GM23338 (cell line): ENCODE data around the gene ELP2. TPM values are rescaled to one million over a fixed set of nuclear protein-coding genes. Genes with fewer than 3 reads are reported as not detected.

Experiments used
- ATAC-seq: fragments of 200-7000 bp; cut with Tn5 transposase; 3 replicates; pipeline ENCODE4 v1.9.1; 2020
- DNase-seq: peaks from one replicate; pipeline ENCODE4 v3.0.0-alpha.2; 2015; ENCODE audit warnings: low spot score
- H2AFZ ChIP-seq: fragments of 200-600 bp; sonication (generic); 2 replicates; pipeline ENCODE4 v1.8.0; 2016; ENCODE audit warnings: antibody characterized with exemption, mild to moderate bottlenecking, moderate library complexity
- H3F3A ChIP-seq: fragments of 200-600 bp; sonication (generic); replicated peaks from 2 replicates; pipeline ENCODE4 v1.8.0; 2017; ENCODE audit warnings: antibody characterized with exemption, mixed run types, low read depth
- H3K27ac ChIP-seq: fragments of 200-600 bp; sonication (generic); 2 replicates; pipeline ENCODE4 v1.6.1; 2016; ENCODE audit warnings: low read depth
- H3K27me3 ChIP-seq: fragments of 200-600 bp; sonication (generic); 2 replicates; pipeline ENCODE4 v1.8.0; 2016; ENCODE audit warnings: mild to moderate bottlenecking, mixed run types, moderate library complexity; ENCODE audit not compliant: insufficient read depth
- H3K36me3 ChIP-seq: fragments of 200-600 bp; sonication (generic); 2 replicates; pipeline ENCODE4 v1.8.0; 2016; ENCODE audit warnings: mild to moderate bottlenecking; ENCODE audit not compliant: insufficient read depth
- H3K4me1 ChIP-seq: fragments of 200-600 bp; sonication (generic); 2 replicates; pipeline ENCODE4 v1.8.0; 2016; ENCODE audit warnings: mild to moderate bottlenecking, moderate library complexity; ENCODE audit not compliant: insufficient read depth
- H3K4me2 ChIP-seq: fragments of 200-600 bp; sonication (generic); 2 replicates; pipeline ENCODE4 v1.7.1; 2017; ENCODE audit warnings: mixed run types
- H3K4me3 ChIP-seq: fragments of 200-600 bp; sonication (generic); 2 replicates; pipeline ENCODE4 v1.6.1; 2016; ENCODE audit warnings: mixed run types
- H3K79me2 ChIP-seq: fragments of 200-600 bp; sonication (generic); replicated peaks from 2 replicates; pipeline ENCODE4 v1.8.0; 2017; ENCODE audit warnings: mild to moderate bottlenecking; ENCODE audit not compliant: insufficient read depth
- H3K9me2 ChIP-seq: fragments of 200-600 bp; sonication (generic); 2 replicates; pipeline ENCODE4 v1.8.0; 2017; ENCODE audit not compliant: insufficient read depth
- H4K20me1 ChIP-seq: fragments of 200-600 bp; sonication (generic); replicated peaks from 2 replicates; pipeline ENCODE4 v1.8.0; 2017; ENCODE audit warnings: mild to moderate bottlenecking; ENCODE audit not compliant: insufficient read depth
- H3K27ac Mint-ChIP-seq: 2 replicates; pipeline ENCODE4 v1.8.0; 2020; ENCODE audit warnings: inconsistent platforms, mild to moderate bottlenecking, moderate library complexity, mixed read lengths
- H3K27me3 Mint-ChIP-seq: 3 replicates; pipeline ENCODE4 v1.8.0; 2022; ENCODE audit warnings: low read depth, mild to moderate bottlenecking, moderate library complexity, mixed read lengths, inconsistent platforms; ENCODE audit not compliant: insufficient read depth, poor library complexity
- H3K36me3 Mint-ChIP-seq: 3 replicates; pipeline ENCODE4 v1.8.0; 2021; ENCODE audit warnings: low read depth, mild to moderate bottlenecking, inconsistent platforms, moderate library complexity, mixed read lengths
- H3K4me1 Mint-ChIP-seq: 3 replicates; pipeline ENCODE4 v1.8.0; 2020; ENCODE audit warnings: mild to moderate bottlenecking, inconsistent platforms, mixed read lengths
- H3K4me3 Mint-ChIP-seq: 3 replicates; pipeline ENCODE4 v1.8.0; 2021; ENCODE audit warnings: moderate library complexity, mild to moderate bottlenecking, inconsistent platforms, mixed read lengths
- H3K9me3 Mint-ChIP-seq: 3 replicates; pipeline ENCODE4 v1.8.0; 2020; ENCODE audit warnings: moderate library complexity, mild to moderate bottlenecking, inconsistent platforms, mixed read lengths
- EZH2 ChIP-seq: fragments of 200-600 bp; sonication (generic); IDR thresholded peaks from one replicate; pipeline ENCODE4 v1.8.0; 2017; ENCODE audit warnings: antibody characterized with exemption, mild to moderate bottlenecking, low read depth; ENCODE audit not compliant: unreplicated experiment
- JUNB ChIP-seq: IDR thresholded peaks from one replicate; pipeline ENCODE4 v1.6.1; 2016; ENCODE audit warnings: antibody characterized with exemption; ENCODE audit not compliant: unreplicated experiment
- NANOG ChIP-seq: IDR thresholded peaks from 2 replicates; pipeline ENCODE4 v1.6.1; 2016; ENCODE audit warnings: antibody characterized with exemption, borderline replicate concordance
- POLR2AphosphoS5 ChIP-seq: IDR thresholded peaks from 2 replicates; pipeline ENCODE4 v1.6.1; 2016; ENCODE audit warnings: antibody characterized with exemption, low read depth
- STAT1 ChIP-seq: IDR thresholded peaks from one replicate; pipeline ENCODE4 v1.6.1; 2016; ENCODE audit warnings: antibody characterized with exemption; ENCODE audit not compliant: unreplicated experiment
- ZNF114 ChIP-seq: fragments of 250-450 bp; sonication (Bioruptor Pico); IDR thresholded peaks from 2 replicates; pipeline ENCODE4 v1.5.0; 2020; ENCODE audit warnings: mild to moderate bottlenecking, moderate library complexity
- ZNF331 ChIP-seq: fragments of 250-450 bp; sonication (Bioruptor Pico); IDR thresholded peaks from 2 replicates; pipeline ENCODE4 v1.5.0; 2020; ENCODE audit warnings: low read depth, mild to moderate bottlenecking, moderate library complexity
- polyA plus RNA-seq: library from polyadenylated mRNA; unstranded; fragments of >200 nt; fragmentation: Nextera tagmentation; extraction: Ambion mirVana; gene quantifications from 2 replicates; pipeline ENCODE4 v1.2.1, GENCODE V29; 2016
- total RNA-seq: library from RNA; depleted of rRNA; stranded (reverse); fragments of >200 nt; shearing (Covaris generic); gene quantifications from 2 replicates; pipeline ENCODE4 v1.2.3, GENCODE V29; 2014
- TF ChIP-seq, protein P1 (sequence below), 2 experiments: fragments of 200-600 bp in 1 of 2; sonication (generic) in 1 of 2; conservative IDR thresholded peaks; 2 replicates each; pipeline versions ENCODE4 v1.5.1 to v1.6.1; 2016 to 2017; ENCODE audit warnings: antibody characterized with exemption in 2 of 2, low read depth in 2 of 2, mild to moderate bottlenecking in 2 of 2, moderate library complexity in 1 of 2
- TF ChIP-seq, protein P2 (sequence below): fragments of 250-450 bp; sonication (Bioruptor Pico); IDR thresholded peaks from 2 replicates; pipeline ENCODE4 v1.5.0; 2020; ENCODE audit warnings: mild to moderate bottlenecking, moderate library complexity
- TF ChIP-seq, protein P3 (sequence below): IDR thresholded peaks from 2 replicates; pipeline ENCODE4 v1.6.1; 2016; ENCODE audit warnings: antibody characterized with exemption

ELP2 gene
- total and polyA plus RNA-seq, 2 experiments from 2014 or later = 119 to 135 TPM

DNA sequence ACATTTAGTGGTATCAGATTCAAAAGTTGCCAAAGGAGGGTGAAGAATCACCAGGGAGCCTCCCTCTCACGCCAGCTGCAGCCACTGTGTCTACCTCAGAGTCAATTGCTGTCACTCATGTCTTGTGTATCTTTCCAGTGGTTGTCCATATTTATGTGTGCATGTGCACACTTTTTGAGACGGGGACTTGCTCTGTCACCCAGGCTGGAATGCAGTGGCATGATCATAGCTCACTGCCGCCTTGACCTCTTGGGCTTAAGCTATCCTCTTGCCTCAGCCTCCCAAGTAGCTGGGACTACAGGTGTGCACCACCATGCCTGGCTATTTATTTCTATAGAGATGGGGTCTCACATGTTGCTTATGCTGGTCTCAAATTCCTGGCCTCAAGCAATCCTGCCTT is 61.6 kb downstream of the ELP2 start:
- Histone ChIP-seq H3F3A (peaks cover 8% of the 10 kb centered on the region), H3K4me2 (no peak overlapping the region), H3K27ac (no peak overlapping the region), H3K36me3 (no peaks in the 10 kb centered on the region), H3K9me2 (no peaks in the 10 kb centered on the region), H3K27me3 (peaks cover 28% of the 10 kb centered on the region), H3K4me1 (peaks cover 14% of the 10 kb centered on the region), H3K79me2 (peaks cover 11% of the 10 kb centered on the region; the same call in 1 of the 2 replicates), H3K4me3 (no peak overlapping the region), H2AFZ (no peak overlapping the region), H4K20me1 (peaks cover 16% of the 10 kb centered on the region)
- Mint-ChIP-seq H3K4me3 (no peak overlapping the region), H3K9me3 (no peaks in the 10 kb centered on the region), H3K27ac (no peak overlapping the region), H3K27me3 (peaks cover 26% of the 10 kb centered on the region), H3K36me3 (peaks cover 22% of the 10 kb centered on the region), H3K4me1 (peaks cover 21% of the 10 kb centered on the region)
- ATAC-seq (no peak), DNase-seq (no peak)
- TF ChIP-seq NANOG (no peak), ZNF114 (CRISPR knock-in tag) (no peak), JUNB (no peak), POLR2AphosphoS5 (no peak)
- TF ChIP-seq, protein P1, sequence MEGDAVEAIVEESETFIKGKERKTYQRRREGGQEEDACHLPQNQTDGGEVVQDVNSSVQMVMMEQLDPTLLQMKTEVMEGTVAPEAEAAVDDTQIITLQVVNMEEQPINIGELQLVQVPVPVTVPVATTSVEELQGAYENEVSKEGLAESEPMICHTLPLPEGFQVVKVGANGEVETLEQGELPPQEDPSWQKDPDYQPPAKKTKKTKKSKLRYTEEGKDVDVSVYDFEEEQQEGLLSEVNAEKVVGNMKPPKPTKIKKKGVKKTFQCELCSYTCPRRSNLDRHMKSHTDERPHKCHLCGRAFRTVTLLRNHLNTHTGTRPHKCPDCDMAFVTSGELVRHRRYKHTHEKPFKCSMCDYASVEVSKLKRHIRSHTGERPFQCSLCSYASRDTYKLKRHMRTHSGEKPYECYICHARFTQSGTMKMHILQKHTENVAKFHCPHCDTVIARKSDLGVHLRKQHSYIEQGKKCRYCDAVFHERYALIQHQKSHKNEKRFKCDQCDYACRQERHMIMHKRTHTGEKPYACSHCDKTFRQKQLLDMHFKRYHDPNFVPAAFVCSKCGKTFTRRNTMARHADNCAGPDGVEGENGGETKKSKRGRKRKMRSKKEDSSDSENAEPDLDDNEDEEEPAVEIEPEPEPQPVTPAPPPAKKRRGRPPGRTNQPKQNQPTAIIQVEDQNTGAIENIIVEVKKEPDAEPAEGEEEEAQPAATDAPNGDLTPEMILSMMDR (conservative IDR thresholded peaks at IDR 0.05; ENCODE audit: low read depth in 2 of 2) = no peak

DNA sequence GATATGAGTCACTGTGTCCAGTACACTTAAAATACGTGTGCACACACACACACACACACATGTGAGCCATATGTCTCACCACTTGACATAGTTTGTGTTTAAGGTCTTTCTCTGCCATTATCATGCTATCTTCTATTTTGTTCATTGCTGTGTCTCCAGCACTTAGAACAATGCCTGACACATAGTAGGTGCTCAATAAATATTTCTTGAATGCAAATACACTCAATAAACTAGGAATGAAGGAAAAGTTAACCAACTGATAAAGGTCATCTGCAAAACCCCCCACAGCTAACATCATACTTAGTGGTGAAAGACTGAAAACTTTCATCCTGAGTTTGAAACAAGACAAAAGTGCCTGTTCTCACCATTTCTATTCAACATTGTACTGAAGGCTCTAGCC is 62.0 kb downstream of the ELP2 start:
- Histone ChIP-seq H3K27ac (no peak overlapping the region), H3K4me1 (peaks cover 14% of the 10 kb centered on the region), H3K27me3 (peaks cover 24% of the 10 kb centered on the region), H3K79me2 (peaks cover 11% of the 10 kb centered on the region; the same call in 1 of the 2 replicates), H3K9me2 (no peaks in the 10 kb centered on the region), H3K4me2 (no peak overlapping the region), H3K36me3 (no peaks in the 10 kb centered on the region), H4K20me1 (peaks cover 16% of the 10 kb centered on the region), H2AFZ (no peak overlapping the region), H3F3A (peaks cover 8% of the 10 kb centered on the region), H3K4me3 (no peak overlapping the region)
- no peak for DNase-seq
- Mint-ChIP-seq H3K4me1 (peaks cover 20% of the 10 kb centered on the region), H3K36me3 (peaks cover 22% of the 10 kb centered on the region), H3K27ac (no peak overlapping the region), H3K9me3 (no peaks in the 10 kb centered on the region), H3K27me3 (peaks cover 23% of the 10 kb centered on the region), H3K4me3 (no peak overlapping the region)
- ATAC-seq = no peak
- TF ChIP-seq STAT1 (no peak), POLR2AphosphoS5 (no peak), ZNF331 (CRISPR knock-in tag) (no peak), ZNF114 (CRISPR knock-in tag) (no peak), JUNB (no peak), EZH2 (no peak)
- TF ChIP-seq, protein P2, sequence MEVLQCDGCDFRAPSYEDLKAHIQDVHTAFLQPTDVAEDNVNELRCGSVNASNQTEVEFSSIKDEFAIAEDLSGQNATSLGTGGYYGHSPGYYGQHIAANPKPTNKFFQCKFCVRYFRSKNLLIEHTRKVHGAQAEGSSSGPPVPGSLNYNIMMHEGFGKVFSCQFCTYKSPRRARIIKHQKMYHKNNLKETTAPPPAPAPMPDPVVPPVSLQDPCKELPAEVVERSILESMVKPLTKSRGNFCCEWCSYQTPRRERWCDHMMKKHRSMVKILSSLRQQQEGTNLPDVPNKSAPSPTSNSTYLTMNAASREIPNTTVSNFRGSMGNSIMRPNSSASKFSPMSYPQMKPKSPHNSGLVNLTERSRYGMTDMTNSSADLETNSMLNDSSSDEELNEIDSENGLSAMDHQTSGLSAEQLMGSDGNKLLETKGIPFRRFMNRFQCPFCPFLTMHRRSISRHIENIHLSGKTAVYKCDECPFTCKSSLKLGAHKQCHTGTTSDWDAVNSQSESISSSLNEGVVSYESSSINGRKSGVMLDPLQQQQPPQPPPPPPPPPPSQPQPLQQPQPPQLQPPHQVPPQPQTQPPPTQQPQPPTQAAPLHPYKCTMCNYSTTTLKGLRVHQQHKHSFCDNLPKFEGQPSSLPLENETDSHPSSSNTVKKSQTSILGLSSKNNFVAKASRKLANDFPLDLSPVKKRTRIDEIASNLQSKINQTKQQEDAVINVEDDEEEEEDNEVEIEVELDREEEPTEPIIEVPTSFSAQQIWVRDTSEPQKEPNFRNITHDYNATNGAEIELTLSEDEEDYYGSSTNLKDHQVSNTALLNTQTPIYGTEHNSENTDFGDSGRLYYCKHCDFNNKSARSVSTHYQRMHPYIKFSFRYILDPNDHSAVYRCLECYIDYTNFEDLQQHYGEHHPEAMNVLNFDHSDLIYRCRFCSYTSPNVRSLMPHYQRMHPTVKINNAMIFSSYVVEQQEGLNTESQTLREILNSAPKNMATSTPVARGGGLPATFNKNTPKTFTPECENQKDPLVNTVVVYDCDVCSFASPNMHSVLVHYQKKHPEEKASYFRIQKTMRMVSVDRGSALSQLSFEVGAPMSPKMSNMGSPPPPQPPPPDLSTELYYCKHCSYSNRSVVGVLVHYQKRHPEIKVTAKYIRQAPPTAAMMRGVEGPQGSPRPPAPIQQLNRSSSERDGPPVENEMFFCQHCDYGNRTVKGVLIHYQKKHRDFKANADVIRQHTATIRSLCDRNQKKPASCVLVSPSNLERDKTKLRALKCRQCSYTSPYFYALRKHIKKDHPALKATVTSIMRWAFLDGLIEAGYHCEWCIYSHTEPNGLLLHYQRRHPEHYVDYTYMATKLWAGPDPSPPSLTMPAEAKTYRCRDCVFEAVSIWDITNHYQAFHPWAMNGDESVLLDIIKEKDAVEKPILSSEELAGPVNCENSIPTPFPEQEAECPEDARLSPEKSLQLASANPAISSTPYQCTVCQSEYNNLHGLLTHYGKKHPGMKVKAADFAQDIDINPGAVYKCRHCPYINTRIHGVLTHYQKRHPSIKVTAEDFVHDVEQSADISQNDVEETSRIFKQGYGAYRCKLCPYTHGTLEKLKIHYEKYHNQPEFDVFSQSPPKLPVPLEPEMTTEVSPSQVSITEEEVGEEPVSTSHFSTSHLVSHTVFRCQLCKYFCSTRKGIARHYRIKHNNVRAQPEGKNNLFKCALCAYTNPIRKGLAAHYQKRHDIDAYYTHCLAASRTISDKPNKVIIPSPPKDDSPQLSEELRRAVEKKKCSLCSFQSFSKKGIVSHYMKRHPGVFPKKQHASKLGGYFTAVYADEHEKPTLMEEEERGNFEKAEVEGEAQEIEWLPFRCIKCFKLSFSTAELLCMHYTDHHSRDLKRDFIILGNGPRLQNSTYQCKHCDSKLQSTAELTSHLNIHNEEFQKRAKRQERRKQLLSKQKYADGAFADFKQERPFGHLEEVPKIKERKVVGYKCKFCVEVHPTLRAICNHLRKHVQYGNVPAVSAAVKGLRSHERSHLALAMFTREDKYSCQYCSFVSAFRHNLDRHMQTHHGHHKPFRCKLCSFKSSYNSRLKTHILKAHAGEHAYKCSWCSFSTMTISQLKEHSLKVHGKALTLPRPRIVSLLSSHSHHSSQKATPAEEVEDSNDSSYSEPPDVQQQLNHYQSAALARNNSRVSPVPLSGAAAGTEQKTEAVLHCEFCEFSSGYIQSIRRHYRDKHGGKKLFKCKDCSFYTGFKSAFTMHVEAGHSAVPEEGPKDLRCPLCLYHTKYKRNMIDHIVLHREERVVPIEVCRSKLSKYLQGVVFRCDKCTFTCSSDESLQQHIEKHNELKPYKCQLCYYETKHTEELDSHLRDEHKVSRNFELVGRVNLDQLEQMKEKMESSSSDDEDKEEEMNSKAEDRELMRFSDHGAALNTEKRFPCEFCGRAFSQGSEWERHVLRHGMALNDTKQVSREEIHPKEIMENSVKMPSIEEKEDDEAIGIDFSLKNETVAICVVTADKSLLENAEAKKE = no peak
- TF ChIP-seq, protein P3, sequence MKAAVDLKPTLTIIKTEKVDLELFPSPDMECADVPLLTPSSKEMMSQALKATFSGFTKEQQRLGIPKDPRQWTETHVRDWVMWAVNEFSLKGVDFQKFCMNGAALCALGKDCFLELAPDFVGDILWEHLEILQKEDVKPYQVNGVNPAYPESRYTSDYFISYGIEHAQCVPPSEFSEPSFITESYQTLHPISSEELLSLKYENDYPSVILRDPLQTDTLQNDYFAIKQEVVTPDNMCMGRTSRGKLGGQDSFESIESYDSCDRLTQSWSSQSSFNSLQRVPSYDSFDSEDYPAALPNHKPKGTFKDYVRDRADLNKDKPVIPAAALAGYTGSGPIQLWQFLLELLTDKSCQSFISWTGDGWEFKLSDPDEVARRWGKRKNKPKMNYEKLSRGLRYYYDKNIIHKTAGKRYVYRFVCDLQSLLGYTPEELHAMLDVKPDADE = no peak
